HEK293T (cell line): ENCODE results near the gene STK33.

ENCODE experiments used
- CTCF ChIA-PET: fragments of 350-600 bp; formaldehyde crosslinking; extraction: SDS; loops from one replicate; lab custom pipeline; 2021; ENCODE audit warnings: antibody characterized with exemption, inconsistent platforms; lab: Yijun Ruan, JAX
- POLR2A ChIA-PET: fragments of 350-600 bp; formaldehyde crosslinking; extraction: SDS; loops from one replicate; lab custom pipeline; 2020; ENCODE audit warnings: antibody characterized with exemption, inconsistent platforms; lab: Yijun Ruan, JAX
- DNase-seq: peaks from one replicate; pipeline ENCODE4 v3.0.0; 2012; ENCODE audit warnings: mixed read lengths; ENCODE audit errors: extremely low spot score
- ARNT ChIP-seq: fragments of 450-650 bp; IDR thresholded peaks from 2 replicates; pipeline ENCODE4 v1.6.1; 2017; ENCODE audit warnings: mild to moderate bottlenecking
- BHLHE40 ChIP-seq: fragments of 450-650 bp; IDR thresholded peaks from 2 replicates; pipeline ENCODE4 v1.6.1; 2016; ENCODE audit warnings: mild to moderate bottlenecking, moderate library complexity, borderline replicate concordance
- CTBP1 ChIP-seq: fragments of 450-650 bp; IDR thresholded peaks from 2 replicates; pipeline ENCODE4 v1.6.1; 2016; ENCODE audit warnings: borderline replicate concordance
- ELF4 ChIP-seq: fragments of 450-650 bp; IDR thresholded peaks from 2 replicates; pipeline ENCODE4 v1.6.1; 2017; ENCODE audit warnings: antibody characterized with exemption
- FOXA1 ChIP-seq: fragments of 450-650 bp; IDR thresholded peaks from 2 replicates; pipeline ENCODE4 v1.6.1; 2016; ENCODE audit warnings: mild to moderate bottlenecking
- FOXK2 ChIP-seq: fragments of 450-650 bp; IDR thresholded peaks from 2 replicates; pipeline ENCODE4 v1.6.1; 2016; ENCODE audit warnings: mild to moderate bottlenecking
- FOXM1 ChIP-seq: fragments of 450-650 bp; IDR thresholded peaks from 2 replicates; pipeline ENCODE4 v1.6.1; 2017; ENCODE audit warnings: mild to moderate bottlenecking, borderline replicate concordance
- HDGF ChIP-seq: fragments of 450-650 bp; IDR thresholded peaks from 2 replicates; pipeline ENCODE4 v1.6.1; 2017; ENCODE audit warnings: antibody characterized with exemption, borderline replicate concordance
- L3MBTL2 ChIP-seq: fragments of 450-650 bp; conservative IDR thresholded peaks from 2 replicates; pipeline ENCODE4 v1.6.1; 2016; ENCODE audit warnings: mild to moderate bottlenecking
- LEF1 ChIP-seq: fragments of 450-650 bp; IDR thresholded peaks from 2 replicates; pipeline ENCODE4 v1.6.1; 2017; ENCODE audit warnings: mild to moderate bottlenecking, borderline replicate concordance
- NFRKB ChIP-seq: fragments of 450-650 bp; IDR thresholded peaks from 2 replicates; pipeline ENCODE4 v1.6.1; 2016; ENCODE audit warnings: mild to moderate bottlenecking, moderate library complexity
- PKNOX1 ChIP-seq: fragments of 450-650 bp; IDR thresholded peaks from 2 replicates; pipeline ENCODE4 v1.6.1; 2016
- SP1 ChIP-seq: fragments of 450-650 bp; IDR thresholded peaks from 2 replicates; pipeline ENCODE4 v1.6.1; 2017
- SUZ12 ChIP-seq: fragments of 450-650 bp; IDR thresholded peaks from 2 replicates; pipeline ENCODE4 v1.6.1; 2016; ENCODE audit warnings: mild to moderate bottlenecking
- TARDBP ChIP-seq: fragments of 450-650 bp; IDR thresholded peaks from 2 replicates; pipeline ENCODE4 v1.6.1; 2016
- ZNF384 ChIP-seq: fragments of 450-650 bp; IDR thresholded peaks from 2 replicates; pipeline ENCODE4 v1.6.1; 2016

Gene STK33

GRCh38 chr11:8581300-8581699 lies 12.7 kb downstream of the STK33 start:
- POLR2A ChIA-PET, result interaction anchor here (2.2 kb wide), 1 partner anchor 13 kb away, joined by 7 read pairs; the partner anchor contains the start of gene STK33
- no peak for DNase-seq
- CTCF ChIA-PET, result no interaction called here
- TF ChIP-seq SP1 (no peak), PKNOX1 (no peak), NFRKB (no peak), ZNF384 (no peak), TARDBP (no peak), HDGF (no peak), FOXA1 (no peak), LEF1 (no peak), SUZ12 (no peak), CTBP1 (no peak), ELF4 (no peak), L3MBTL2 (no peak), ARNT (no peak), FOXK2 (no peak), BHLHE40 (no peak), FOXM1 (no peak)

- CTCF ChIA-PET, result interaction anchor here (1.3 kb wide), 1 partner anchor 11 kb away, joined by 4 read pairs; no protein-coding TSS in a partner anchor
- POLR2A ChIA-PET, result no interaction called here
- TF ChIP-seq LEF1 (no peak), ZNF384 (no peak)
- no peak for DNase-seq
These were observed 16.0 kb downstream of the STK33 start for GRCh38 chr11:8577791-8578581.

- ChIA-PET CTCF (interaction anchor here (1.0 kb wide), 1 partner anchor 568 kb away, joined by 3 read pairs; no protein-coding TSS in a partner anchor), POLR2A (no interaction called here)
- DNase-seq, result no peak
These were observed 19.2 kb downstream of the STK33 start for GRCh38 chr11:8574798-8575197.

GRCh38 chr11:8573777-8574176 lies 20.3 kb downstream of the STK33 start:
- ChIA-PET POLR2A (no interaction called here), CTCF (no interaction called here)
- no peak for DNase-seq
- TF ChIP-seq ELF4 (no peak), BHLHE40 (no peak)

More at GRCh38 chr11:8574798-8575197, 19.2 kb downstream of the STK33 start:
- TF ChIP-seq LEF1, result no peak
- TF ChIP-seq BHLHE40, result no peak
- no peak for TF ChIP-seq FOXM1
- no peak for TF ChIP-seq TARDBP
- no peak for TF ChIP-seq SP1
- TF ChIP-seq FOXA1, result no peak
- no peak for TF ChIP-seq FOXK2
- TF ChIP-seq NFRKB, result no peak
- no peak for TF ChIP-seq CTBP1

GRCh38 chr11:8567602-8568198 lies 26.3 kb downstream of the STK33 start:
- DNase-seq, result no peak

GRCh38 chr11:8566613-8567210 lies 27.3 kb downstream of the STK33 start:
- POLR2A ChIA-PET, result interaction anchor here (1.8 kb wide), 1 partner anchor 116 kb away, joined by 5 read pairs; the partner anchor contains the start of genes RPL27A and TRIM66
- peak; percentile 11 for DNase-seq
- CTCF ChIA-PET, result interaction anchor here (0.7 to 1.9 kb wide), 14 partner anchors 9 to 559 kb away, joined by 3 to 7 read pairs (median 3); no protein-coding TSS in a partner anchor
- TF ChIP-seq PKNOX1, result peak; percentile 44
- no peak for TF ChIP-seq BHLHE40

More at GRCh38 chr11:8567602-8568198, 26.3 kb downstream of the STK33 start:
- ChIA-PET POLR2A (interaction anchor here (1.8 kb wide), 1 partner anchor 115 kb away, joined by 5 read pairs; the partner anchor contains the start of genes RPL27A and TRIM66), CTCF (interaction anchor here (1.0 to 1.9 kb wide), 7 partner anchors 9 to 341 kb away, joined by 3 to 7 read pairs (median 3); no protein-coding TSS in a partner anchor)
- TF ChIP-seq ZNF384 (no peak), TARDBP (no peak), BHLHE40 (no peak), FOXM1 (no peak)

GRCh38 chr11:8564526-8564925 lies 29.5 kb downstream of the STK33 start:
- no peak for TF ChIP-seq FOXK2
- TF ChIP-seq SP1, result no peak
- no peak for TF ChIP-seq L3MBTL2
- TF ChIP-seq SUZ12, result no peak
- no peak for TF ChIP-seq ARNT
- no peak for TF ChIP-seq PKNOX1
- TF ChIP-seq ELF4, result no peak
- no peak for TF ChIP-seq HDGF
- no peak for TF ChIP-seq TARDBP
- TF ChIP-seq FOXM1, result no peak
- TF ChIP-seq CTBP1, result no peak
- TF ChIP-seq BHLHE40, result no peak
- no peak for TF ChIP-seq ZNF384
- no peak for TF ChIP-seq FOXA1
- TF ChIP-seq NFRKB, result no peak
- no peak for TF ChIP-seq LEF1
- ChIA-PET CTCF (no interaction called here), POLR2A (no interaction called here)
- DNase-seq, result no peak
